ENCODE measurements around the gene CNGA1. TPM values are rescaled to one million over a fixed set of nuclear protein-coding genes. Genes with fewer than 3 reads are reported as not detected.

CNGA1 gene
- total and polyA plus RNA-seq, 2 donors (not counting 3 experiments of a cell fraction or from before 2014, with no cell fraction given), result not detected

- Histone ChIP-seq H3K27ac (ENCODE audit: insufficient read depth, low read depth, low read length) (no peak overlapping the region), H3K9me3 (replicated peaks; ENCODE audit: control insufficient read depth, insufficient read depth, low read length) (no peaks in the 10 kb centered on the region), H3K79me2 (ENCODE audit: control insufficient read depth, insufficient read depth, low read length) (no peaks in the 10 kb centered on the region), H4K20me1 (replicated peaks; ENCODE audit: control insufficient read depth, extremely low read depth, insufficient read depth, low read length) (no peaks in the 10 kb centered on the region), H3K4me2 (ENCODE audit: insufficient read depth, low read length) (no peak overlapping the region), H3K9me1 (replicated peaks; ENCODE audit: control insufficient read depth, extremely low read depth, insufficient read depth, low read length) (no peaks in the 10 kb centered on the region), H3K9ac (replicated peaks; ENCODE audit: extremely low read depth, insufficient read depth, low read length) (no peak overlapping the region), H2AFZ (ENCODE audit: low read depth, low read length) (no peak overlapping the region), H3K4me3 (replicated peaks in 1 of 3; ENCODE audit: insufficient read depth in 1 of 3, low read depth in 1 of 3, low read length in 3 of 3) (no peak overlapping the region), H3K4me1 (ENCODE audit: control insufficient read depth, extremely low read depth, insufficient read depth, low read length) (no peaks in the 10 kb centered on the region), H3K27me3 (ENCODE audit: control insufficient read depth in 2 of 2, insufficient read depth in 2 of 2, low read length in 2 of 2) (no peaks in the 10 kb centered on the region), H3K36me3 (ENCODE audit: control insufficient read depth in 2 of 2, extremely low read depth in 1 of 2, insufficient read depth in 2 of 2, low read length in 2 of 2) (no peaks in the 10 kb centered on the region)
- POLR2A ChIA-PET, result no interaction called here
- FAIRE-seq (no peak), DNase-seq (ENCODE audit: low read depth, low spot score) (no peak)
- TF ChIP-seq EZH2 (IDR thresholded peaks at IDR 0.05; ENCODE audit: borderline replicate concordance, low read depth, low read length, severe bottlenecking) (no peak), MAX (IDR thresholded peaks at IDR 0.05; ENCODE audit: insufficient read depth, insufficient read length) (no peak), CTCF (IDR thresholded peaks at IDR 0.05; ENCODE audit: extremely low read depth in 1 of 2, insufficient read depth in 1 of 2, low read depth in 1 of 2, low read length in 2 of 2) (no peak), POLR2AphosphoS5 (IDR thresholded peaks at IDR 0.05; ENCODE audit: insufficient read depth, low read depth, low read length) (no peak), MYC (IDR thresholded peaks at IDR 0.05; ENCODE audit: low read depth, low read length) (no peak), POLR2A (IDR thresholded peaks at IDR 0.05; ENCODE audit: low read depth, low read length) (no peak), GATA2 (IDR thresholded peaks at IDR 0.05; ENCODE audit: insufficient read depth, insufficient read length, low read depth, low read length) (no peak), JUN (IDR thresholded peaks at IDR 0.05; ENCODE audit: borderline replicate concordance, insufficient read depth, insufficient read length, low read depth) (no peak)
- dilution Hi-C loops (cut with MboI; ENCODE audit: extremely low pct_ligation_motif_present, low sequenced_read_pairs), result no loop called here
- CTCF ChIA-PET, result interaction anchor here (1.0 kb wide), 1 partner anchor 82 kb away, joined by 3 read pairs; no protein-coding TSS in a partner anchor
- intact Hi-C loops (cut with micrococcal nuclease), result no loop called here
- no TSS peak for BruUV-seq (replicated peaks)
These were observed 10.7 kb downstream of the CNGA1 start for GRCh38 chr4:48005781-48006180.
